22Rv1 (cell line): Measurements from ENCODE around the gene SLC16A5.

Experiments
- H3K27ac ChIP-seq: fragments of 450-650 bp; 2 replicates; pipeline ENCODE4 v1.5.1; 2017
- ZFX ChIP-seq: fragments of 450-650 bp; IDR thresholded peaks from 2 replicates; pipeline ENCODE4 v1.6.1; 2017; ENCODE audit warnings: antibody characterized with exemption, borderline replicate concordance
- TF ChIP-seq, protein P1 (sequence below): fragments of 450-650 bp; IDR thresholded peaks from 2 replicates; pipeline ENCODE4 v1.5.1; 2017; ENCODE audit warnings: mild to moderate bottlenecking

SLC16A5 gene

DNA sequence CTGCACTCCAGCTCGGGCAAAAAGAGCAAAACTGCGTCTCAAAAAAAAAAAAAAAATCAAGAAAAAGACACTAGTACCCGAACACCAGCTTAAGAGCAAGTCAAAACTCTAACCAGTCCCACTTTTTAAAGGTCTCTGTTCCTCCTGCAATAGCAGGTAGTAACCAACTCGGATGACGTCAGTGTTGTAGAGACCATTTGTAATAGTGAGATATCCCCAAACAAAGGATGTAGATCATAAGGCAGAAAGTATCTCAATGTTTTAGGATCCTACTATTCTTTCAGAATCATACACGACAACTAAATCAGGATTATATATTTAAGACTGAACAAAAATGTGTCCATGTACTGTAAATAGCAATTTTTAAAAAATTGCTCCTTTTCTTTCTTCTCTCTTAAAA lies 64.2 kb downstream of the SLC16A5 start:
- no peak overlapping the region for H3K27ac ChIP-seq
- TF ChIP-seq, protein P1, sequence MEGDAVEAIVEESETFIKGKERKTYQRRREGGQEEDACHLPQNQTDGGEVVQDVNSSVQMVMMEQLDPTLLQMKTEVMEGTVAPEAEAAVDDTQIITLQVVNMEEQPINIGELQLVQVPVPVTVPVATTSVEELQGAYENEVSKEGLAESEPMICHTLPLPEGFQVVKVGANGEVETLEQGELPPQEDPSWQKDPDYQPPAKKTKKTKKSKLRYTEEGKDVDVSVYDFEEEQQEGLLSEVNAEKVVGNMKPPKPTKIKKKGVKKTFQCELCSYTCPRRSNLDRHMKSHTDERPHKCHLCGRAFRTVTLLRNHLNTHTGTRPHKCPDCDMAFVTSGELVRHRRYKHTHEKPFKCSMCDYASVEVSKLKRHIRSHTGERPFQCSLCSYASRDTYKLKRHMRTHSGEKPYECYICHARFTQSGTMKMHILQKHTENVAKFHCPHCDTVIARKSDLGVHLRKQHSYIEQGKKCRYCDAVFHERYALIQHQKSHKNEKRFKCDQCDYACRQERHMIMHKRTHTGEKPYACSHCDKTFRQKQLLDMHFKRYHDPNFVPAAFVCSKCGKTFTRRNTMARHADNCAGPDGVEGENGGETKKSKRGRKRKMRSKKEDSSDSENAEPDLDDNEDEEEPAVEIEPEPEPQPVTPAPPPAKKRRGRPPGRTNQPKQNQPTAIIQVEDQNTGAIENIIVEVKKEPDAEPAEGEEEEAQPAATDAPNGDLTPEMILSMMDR = no peak
- no peak for TF ChIP-seq ZFX

DNA sequence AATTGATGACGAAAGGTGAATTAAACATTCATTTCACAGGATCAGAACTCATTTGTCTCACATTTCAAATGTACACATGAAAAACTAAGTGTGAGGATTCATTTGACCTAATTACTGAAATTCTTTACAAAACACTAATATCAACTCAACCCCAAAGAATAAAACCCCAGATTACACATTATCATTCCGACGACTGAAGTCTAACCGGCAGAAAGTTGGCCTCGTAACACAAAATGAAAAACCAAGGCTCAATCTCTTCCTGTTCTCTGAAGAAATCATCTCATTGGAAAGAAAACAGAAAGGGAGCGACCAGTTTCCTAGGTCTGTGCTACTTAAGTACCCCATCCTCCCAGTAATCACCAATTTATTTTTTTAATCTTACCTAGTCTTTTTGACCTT lies 64.8 kb downstream of the SLC16A5 start:
- H3K27ac ChIP-seq = peak overlapping the region; percentile 80

DNA sequence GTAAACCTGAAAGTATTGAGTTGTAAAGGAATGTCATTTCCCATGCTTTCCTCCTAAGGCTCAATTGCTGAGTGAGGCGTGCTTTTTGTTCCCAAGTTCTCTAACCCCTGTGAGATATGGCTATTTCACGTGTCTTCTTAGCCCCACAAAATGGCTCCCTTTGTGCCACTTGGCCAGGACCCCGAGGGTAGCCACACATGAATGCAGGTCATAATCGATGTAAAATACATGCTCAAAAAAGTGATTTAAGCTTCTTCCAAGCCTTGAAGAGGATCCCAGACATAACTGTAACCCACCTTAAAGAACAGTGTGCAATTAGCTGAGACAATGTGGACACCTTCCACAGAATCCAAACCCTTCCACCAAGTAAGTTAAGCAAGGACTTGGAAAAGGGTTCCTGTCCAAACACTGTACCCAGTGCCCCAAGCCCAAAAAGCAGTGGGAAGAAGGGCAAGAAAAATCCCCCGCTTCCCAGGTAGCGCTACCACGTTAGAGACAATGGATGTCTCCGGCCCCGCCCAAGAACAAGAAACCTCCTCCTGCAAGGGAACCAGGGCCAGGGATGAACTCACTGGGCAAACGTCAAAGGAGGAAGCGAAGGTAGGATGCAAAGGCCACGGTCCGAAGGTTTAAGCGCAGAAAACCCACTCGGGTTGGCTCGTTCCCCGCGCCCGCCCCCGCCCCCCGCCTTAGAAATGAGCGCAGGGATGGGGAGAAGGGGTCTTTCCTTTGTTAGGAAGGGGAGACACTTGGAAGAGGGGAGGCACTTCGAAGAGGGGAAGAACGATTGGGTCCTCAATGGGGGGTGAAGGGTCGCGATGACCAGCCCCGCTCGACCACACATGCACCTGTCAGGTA lies 65.4 kb downstream of the SLC16A5 start:
- TF ChIP-seq ZFX = no peak
- TF ChIP-seq, protein P1 = no peak
- H3K27ac ChIP-seq = peak overlapping the region; percentile 80

More for the DNA sequence above, 64.8 kb downstream of the SLC16A5 start:
- TF ChIP-seq, protein P1 = no peak
- TF ChIP-seq ZFX = no peak

DNA sequence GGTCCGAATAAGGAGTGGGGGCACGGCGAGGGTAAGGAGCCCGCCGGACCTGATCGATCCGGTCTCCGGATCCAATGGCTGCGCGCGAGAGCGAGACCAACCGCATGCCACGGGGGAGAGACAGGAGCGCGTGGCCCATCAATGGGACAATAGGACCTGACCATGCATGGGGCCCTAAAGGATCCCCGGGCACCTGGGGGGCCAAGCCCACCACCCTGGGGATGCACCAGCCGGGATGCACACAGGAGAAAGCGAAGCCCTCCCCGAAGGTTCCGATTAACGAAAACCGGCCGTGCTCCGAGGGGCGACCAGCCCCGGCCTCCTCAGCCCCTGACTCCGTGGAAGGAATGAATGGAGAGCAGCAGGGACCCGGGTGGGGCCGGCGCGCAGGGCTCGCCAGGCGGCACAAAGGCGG lies 66.0 kb downstream of the SLC16A5 start:
- TF ChIP-seq, protein P1 = no peak
- no peak for TF ChIP-seq ZFX
- peak overlapping the region; percentile 80 for H3K27ac ChIP-seq

DNA sequence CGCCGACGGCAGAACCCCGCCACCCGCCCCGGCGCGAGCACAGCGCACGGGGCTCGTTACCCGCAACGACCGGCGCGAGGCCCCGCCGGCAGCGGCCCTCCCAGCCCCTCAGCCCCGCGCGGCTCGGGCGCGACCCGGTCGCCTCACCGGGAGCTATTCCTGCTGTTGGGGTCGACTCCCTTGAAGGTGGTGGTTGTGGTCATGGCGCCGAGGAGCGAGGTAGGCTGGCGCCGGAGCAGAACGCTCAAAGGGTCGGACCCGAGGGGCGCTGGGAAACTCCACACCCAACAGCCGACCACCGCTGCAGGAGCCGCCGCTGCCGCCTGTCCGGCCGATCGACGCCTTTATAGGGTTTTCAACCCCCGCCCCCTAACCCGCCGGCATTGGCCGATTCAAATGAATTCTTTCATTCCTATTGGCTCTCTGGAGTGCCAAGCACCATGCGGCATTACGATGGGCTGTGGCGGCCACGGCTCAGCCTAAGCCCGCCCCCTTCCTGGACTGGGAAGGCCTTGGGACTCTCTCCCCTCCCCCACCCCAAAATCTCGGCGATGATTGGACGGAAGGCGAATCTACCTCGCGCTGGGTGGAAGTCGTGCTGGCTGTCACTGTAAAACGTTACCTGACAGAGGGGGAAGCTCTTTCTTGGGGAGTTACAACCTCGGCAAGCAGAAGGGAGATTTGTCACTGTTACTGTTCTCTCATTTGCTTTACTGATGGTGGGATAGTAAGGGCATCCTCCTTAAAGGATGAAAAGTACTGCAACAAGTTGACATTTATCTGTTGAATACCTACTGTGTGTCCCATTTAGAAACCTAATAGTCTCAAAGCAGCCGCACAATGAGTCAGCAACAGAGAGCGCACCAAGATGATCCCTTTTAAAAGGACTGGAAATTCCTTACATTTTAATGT lies 66.7 kb downstream of the SLC16A5 start, which contains the start of gene JPT1:
JPT1 (minus strand) TSS at position 318 of the 912 bp plus-strand sequence; CDS start at position 203, 115 bp downstream.
- TF ChIP-seq ZFX = no peak
- TF ChIP-seq, protein P1 = no peak
- peak within 1 kb of the TSS; percentile 80 for H3K27ac ChIP-seq

DNA sequence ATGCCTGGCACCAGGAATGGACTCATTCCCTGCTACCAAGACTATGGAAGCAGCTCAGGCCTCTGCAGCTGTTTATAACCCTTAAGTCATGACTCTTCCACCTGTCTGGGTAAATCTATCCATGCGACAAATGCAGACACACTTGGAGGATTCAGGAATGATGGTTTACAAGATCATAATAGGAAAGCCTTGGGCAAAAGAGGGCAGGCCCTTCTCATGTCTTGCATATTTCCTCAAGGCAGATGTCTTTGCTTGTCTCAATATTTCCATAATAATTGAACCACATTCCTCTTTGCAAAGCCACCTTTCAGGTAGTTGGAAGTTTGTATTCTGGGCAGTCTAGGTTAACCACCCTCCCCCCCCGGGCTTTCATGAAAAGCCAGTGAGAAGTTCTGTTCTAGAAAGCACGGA lies 67.4 kb downstream of the SLC16A5 start:
- no peak for TF ChIP-seq ZFX
- TF ChIP-seq, protein P1 = no peak
- H3K27ac ChIP-seq = peak overlapping the region; percentile 80
